ENCODE measurements around the gene REG4.

Gene REG4

GRCh38 chr1:119766374-119766794, 44.9 kb downstream of the REG4 start:
- Histone ChIP-seq H3K9me3 (ENCODE audit: insufficient read depth, low read length, severe bottlenecking) (no peaks in the 10 kb centered on the region), H3K4me1 (ENCODE audit: insufficient read depth, low read length) (no peaks in the 10 kb centered on the region), H3K9ac (ENCODE audit: low read depth, low read length) (no peak overlapping the region), H3K4me3 (ENCODE audit: low read depth in 1 of 2, low read length in 2 of 2) (no peak overlapping the region), H3K36me3 (ENCODE audit: insufficient read depth, low read length) (no peaks in the 10 kb centered on the region), H3K4me2 (ENCODE audit: insufficient read depth, low read length) (no peak overlapping the region), H4K20me1 (ENCODE audit: insufficient read depth, low read length) (no peaks in the 10 kb centered on the region), H3K79me2 (ENCODE audit: insufficient read depth, low read length) (no peaks in the 10 kb centered on the region), H3K27me3 (ENCODE audit: insufficient read depth, low read length, poor library complexity) (peaks cover 28% of the 10 kb centered on the region), H3K27ac (ENCODE audit: low read length) (no peak overlapping the region), H2AFZ (ENCODE audit: low read depth, low read length) (no peak overlapping the region)
- no peak for ATAC-seq (ENCODE audit: insufficient read depth, low read depth)
- no peak for TF ChIP-seq EZH2 (IDR thresholded peaks at IDR 0.05; ENCODE audit: borderline replicate concordance, low read depth, low read length, severe bottlenecking)
- no peak for TF ChIP-seq CTCF (IDR thresholded peaks at IDR 0.05; ENCODE audit: borderline replicate concordance, extremely low read depth, low read length, poor library complexity, severe bottlenecking)
- DNase-seq = no peak

- no peaks in the 10 kb centered on the region for H4K20me1 ChIP-seq (ENCODE audit: insufficient read depth, low read length)
- H3K27ac ChIP-seq (ENCODE audit: low read length) = no peak overlapping the region
- H3K36me3 ChIP-seq (ENCODE audit: insufficient read depth, low read length) = no peaks in the 10 kb centered on the region
- no peak for ATAC-seq (ENCODE audit: insufficient read depth, low read depth)
- no peak for TF ChIP-seq CTCF (IDR thresholded peaks at IDR 0.05; ENCODE audit: borderline replicate concordance, extremely low read depth, low read length, poor library complexity, severe bottlenecking)
- TF ChIP-seq EZH2 (IDR thresholded peaks at IDR 0.05; ENCODE audit: borderline replicate concordance, low read depth, low read length, severe bottlenecking) = no peak
- no peak for DNase-seq
- H2AFZ ChIP-seq (ENCODE audit: low read depth, low read length) = no peak overlapping the region
- H3K79me2 ChIP-seq (ENCODE audit: insufficient read depth, low read length) = no peaks in the 10 kb centered on the region
- H3K4me2 ChIP-seq (ENCODE audit: insufficient read depth, low read length) = no peak overlapping the region
- H3K4me3 ChIP-seq (ENCODE audit: low read depth in 1 of 2, low read length in 2 of 2) = no peak overlapping the region
- H3K9me3 ChIP-seq (ENCODE audit: insufficient read depth, low read length, severe bottlenecking) = no peaks in the 10 kb centered on the region
- peaks cover 23% of the 10 kb centered on the region for H3K27me3 ChIP-seq (ENCODE audit: insufficient read depth, low read length, poor library complexity)
- no peaks in the 10 kb centered on the region for H3K4me1 ChIP-seq (ENCODE audit: insufficient read depth, low read length)
- no peak overlapping the region for H3K9ac ChIP-seq (ENCODE audit: low read depth, low read length)
Observed at GRCh38 chr1:119764220-119764619, 47.0 kb downstream of the REG4 start.

GRCh38 chr1:119762953-119763352, 48.3 kb downstream of the REG4 start:
- Histone ChIP-seq H3K36me3 (ENCODE audit: insufficient read depth, low read length) (no peaks in the 10 kb centered on the region), H3K4me2 (ENCODE audit: insufficient read depth, low read length) (no peak overlapping the region), H3K79me2 (ENCODE audit: insufficient read depth, low read length) (no peaks in the 10 kb centered on the region), H3K27ac (ENCODE audit: low read length) (no peak overlapping the region), H3K4me3 (ENCODE audit: low read depth in 1 of 2, low read length in 2 of 2) (no peak overlapping the region), H3K9me3 (ENCODE audit: insufficient read depth, low read length, severe bottlenecking) (no peaks in the 10 kb centered on the region), H3K4me1 (ENCODE audit: insufficient read depth, low read length) (no peaks in the 10 kb centered on the region), H3K27me3 (ENCODE audit: insufficient read depth, low read length, poor library complexity) (peaks cover 15% of the 10 kb centered on the region), H3K9ac (ENCODE audit: low read depth, low read length) (no peak overlapping the region), H4K20me1 (ENCODE audit: insufficient read depth, low read length) (no peaks in the 10 kb centered on the region), H2AFZ (ENCODE audit: low read depth, low read length) (no peak overlapping the region)
- DNase-seq (no peak), ATAC-seq (ENCODE audit: insufficient read depth, low read depth) (no peak)
- no peak for TF ChIP-seq CTCF (IDR thresholded peaks at IDR 0.05; ENCODE audit: borderline replicate concordance, extremely low read depth, low read length, poor library complexity, severe bottlenecking)
- TF ChIP-seq EZH2 (IDR thresholded peaks at IDR 0.05; ENCODE audit: borderline replicate concordance, low read depth, low read length, severe bottlenecking) = no peak

GRCh38 chr1:119762409-119762808, 48.9 kb downstream of the REG4 start:
- H3K4me2 ChIP-seq (ENCODE audit: insufficient read depth, low read length) = no peak overlapping the region
- H3K79me2 ChIP-seq (ENCODE audit: insufficient read depth, low read length) = no peaks in the 10 kb centered on the region
- TF ChIP-seq CTCF (IDR thresholded peaks at IDR 0.05; ENCODE audit: borderline replicate concordance, extremely low read depth, low read length, poor library complexity, severe bottlenecking) = no peak
- TF ChIP-seq EZH2 (IDR thresholded peaks at IDR 0.05; ENCODE audit: borderline replicate concordance, low read depth, low read length, severe bottlenecking) = no peak
- ATAC-seq (ENCODE audit: insufficient read depth, low read depth) (no peak), DNase-seq (no peak)
- H3K9me3 ChIP-seq (ENCODE audit: insufficient read depth, low read length, severe bottlenecking) = no peaks in the 10 kb centered on the region
- no peak overlapping the region for H3K4me3 ChIP-seq (ENCODE audit: low read depth in 1 of 2, low read length in 2 of 2)
- no peaks in the 10 kb centered on the region for H3K36me3 ChIP-seq (ENCODE audit: insufficient read depth, low read length)
- H4K20me1 ChIP-seq (ENCODE audit: insufficient read depth, low read length) = no peaks in the 10 kb centered on the region
- H3K27me3 ChIP-seq (ENCODE audit: insufficient read depth, low read length, poor library complexity) = peaks cover 12% of the 10 kb centered on the region
- no peak overlapping the region for H2AFZ ChIP-seq (ENCODE audit: low read depth, low read length)
- H3K9ac ChIP-seq (ENCODE audit: low read depth, low read length) = no peak overlapping the region
- H3K4me1 ChIP-seq (ENCODE audit: insufficient read depth, low read length) = no peaks in the 10 kb centered on the region
- no peak overlapping the region for H3K27ac ChIP-seq (ENCODE audit: low read length)

Data from DND-41 (cell line).